ENCODE results near the gene RBM41. TPM values are rescaled to one million over a fixed set of nuclear protein-coding genes. Genes with fewer than 3 reads are reported as not detected.
"Not testable (repeated sequence)": the region's sequence is repeated elsewhere in the genome, so short reads cannot be mapped to it uniquely, and the experiment has no call there.

The RBM41 gene
- total RNA-seq: 10 to 100 TPM; 25.3 to 26.1 TPM
- 14.6 TPM for polyA plus RNA-seq (2013, experiment 1 of 2)
- polyA plus RNA-seq (2013, experiment 2 of 2): 14.5 TPM
- long read RNA-seq, experiment 1, partial matches to known transcripts: 0 of 5 reads
- long read RNA-seq, experiment 1, other reads (novel, unspliced or antisense): 5 of 5 reads
- long read RNA-seq, experiment 2, partial matches to known transcripts: 8 of 28 reads
- long read RNA-seq, experiment 2, other reads (novel, unspliced or antisense): 18 of 28 reads
- long read RNA-seq, experiment 3, transcript RBM41-201 (7 exons, 1,662 nt): major isoform, 12 of 22 reads
- long read RNA-seq, experiment 3, partial matches to known transcripts: 4 of 22 reads
- long read RNA-seq, experiment 3, other reads (novel, unspliced or antisense): 6 of 22 reads
- long read RNA-seq, experiment 4, partial matches to known transcripts: 9 of 20 reads
- long read RNA-seq, experiment 4, other reads (novel, unspliced or antisense): 9 of 20 reads

- no peaks in the 10 kb centered on the region for H3K27me3 ChIP-seq (ENCODE audit: control insufficient read depth, insufficient read depth, low read length, poor library complexity, severe bottlenecking)
- H3K4me1 ChIP-seq (ENCODE audit: control insufficient read depth, insufficient read depth, low read length): no peaks in the 10 kb centered on the region
- peak within 1 kb of the TSS; percentile 73 for H3K9ac ChIP-seq (ENCODE audit: extremely low read depth, low read length, poor library complexity, severe bottlenecking)
- H3K4me3 Mint-ChIP-seq: peak within 1 kb of the TSS; percentile 91
- H3K27ac Mint-ChIP-seq: peak within 1 kb of the TSS; percentile 97
- H3K9me3 ChIP-seq (ENCODE audit: control insufficient read depth, low read length): no peaks in the 10 kb centered on the region
- H3K4me1 Mint-ChIP-seq: no peaks in the 10 kb centered on the region
- H3K9me3 Mint-ChIP-seq: peaks cover 48% of the 10 kb centered on the region
- H3K27me3 Mint-ChIP-seq (ENCODE audit: insufficient read depth): no peaks in the 10 kb centered on the region
- WGBS, 2 experiments (ENCODE audit: insufficient coverage in 1 of 2, insufficient read length in 1 of 2): 3 to 38% methylated on average over 2 to 34 of the region's 37 CpGs
- peaks cover 28% of the 10 kb centered on the region for H3K36me3 ChIP-seq (ENCODE audit: control insufficient read depth, insufficient read depth, low read length)
- peak within 1 kb of the TSS; percentile 72 for H3K27ac ChIP-seq (ENCODE audit: low read depth, low read length)
- peak within 1 kb of the TSS; percentile 87 for H3K4me3 ChIP-seq (ENCODE audit: low read length)
- TF ChIP-seq CTCF (conservative IDR thresholded peaks at IDR 0.05): no peak
- peaks cover 27% of the 10 kb centered on the region for H3K36me3 Mint-ChIP-seq (ENCODE audit: low read depth)
- peak; percentile 87 for DNase-seq
These were observed at the start of gene RBM41 for GRCh38 chrX:107118322-107119147. Gene RBM41, minus strand, starts transcription at chrX:107118822. Its CDS starts 49 bp downstream, at chrX:107118773.

- H3K9ac ChIP-seq (ENCODE audit: extremely low read depth, low read length, poor library complexity, severe bottlenecking): no peak overlapping the region
- H3K36me3 Mint-ChIP-seq (ENCODE audit: low read depth): no peaks in the 10 kb centered on the region
- no peaks in the 10 kb centered on the region for H3K36me3 ChIP-seq (ENCODE audit: control insufficient read depth, insufficient read depth, low read length)
- peaks cover 45% of the 10 kb centered on the region for H3K9me3 Mint-ChIP-seq
- no peak for DNase-seq
- no peak overlapping the region for H3K4me3 ChIP-seq (ENCODE audit: low read length)
- TF ChIP-seq CTCF (conservative IDR thresholded peaks at IDR 0.05): no peak
- no peaks in the 10 kb centered on the region for H3K9me3 ChIP-seq (ENCODE audit: control insufficient read depth, low read length)
- no peak overlapping the region for H3K27ac ChIP-seq (ENCODE audit: low read depth, low read length)
- H3K27me3 ChIP-seq (ENCODE audit: control insufficient read depth, insufficient read depth, low read length, poor library complexity, severe bottlenecking): peaks cover 5% of the 10 kb centered on the region
- no peak overlapping the region for H3K27ac Mint-ChIP-seq
- H3K27me3 Mint-ChIP-seq (ENCODE audit: insufficient read depth): no peaks in the 10 kb centered on the region
- H3K4me3 Mint-ChIP-seq: no peak overlapping the region
- H3K4me1 ChIP-seq (ENCODE audit: control insufficient read depth, insufficient read depth, low read length): no peaks in the 10 kb centered on the region
- H3K4me1 Mint-ChIP-seq: no peaks in the 10 kb centered on the region
These were observed 49.6 kb upstream of the RBM41 start for GRCh38 chrX:107168257-107168656.

GRCh38 chrX:107167163-107167921 is 48.7 kb upstream of the RBM41 start:
- H3K9ac ChIP-seq (ENCODE audit: extremely low read depth, low read length, poor library complexity, severe bottlenecking): no peak overlapping the region
- no peaks in the 10 kb centered on the region for H3K4me1 ChIP-seq (ENCODE audit: control insufficient read depth, insufficient read depth, low read length)
- no peak for DNase-seq
- H3K4me3 ChIP-seq (ENCODE audit: low read length): no peak overlapping the region
- Mint-ChIP-seq H3K36me3 (ENCODE audit: low read depth) (no peaks in the 10 kb centered on the region), H3K4me3 (no peak overlapping the region), H3K27ac (no peak overlapping the region), H3K4me1 (no peaks in the 10 kb centered on the region), H3K27me3 (ENCODE audit: insufficient read depth) (no peaks in the 10 kb centered on the region), H3K9me3 (peaks cover 50% of the 10 kb centered on the region)
- WGBS, 2 experiments (ENCODE audit: insufficient coverage in 1 of 2, insufficient read length in 1 of 2): 85% methylated on average over 2 of the region's 3 CpGs; no CpG with 5 or more reads in 1 of the 2 experiments
- no peak for TF ChIP-seq CTCF (conservative IDR thresholded peaks at IDR 0.05)
- no peaks in the 10 kb centered on the region for H3K9me3 ChIP-seq (ENCODE audit: control insufficient read depth, low read length)
- H3K27ac ChIP-seq (ENCODE audit: low read depth, low read length): no peak overlapping the region
- H3K36me3 ChIP-seq (ENCODE audit: control insufficient read depth, insufficient read depth, low read length): no peaks in the 10 kb centered on the region
- no peaks in the 10 kb centered on the region for H3K27me3 ChIP-seq (ENCODE audit: control insufficient read depth, insufficient read depth, low read length, poor library complexity, severe bottlenecking)

GRCh38 chrX:107157618-107158017 is 39.0 kb upstream of the RBM41 start:
- not testable (repeated sequence) for H3K9me3 ChIP-seq (ENCODE audit: control insufficient read depth, low read length); H3K9ac ChIP-seq (ENCODE audit: extremely low read depth, low read length, poor library complexity, severe bottlenecking); H3K4me3 Mint-ChIP-seq; H3K4me1 ChIP-seq (ENCODE audit: control insufficient read depth, insufficient read depth, low read length); H3K27me3 Mint-ChIP-seq (ENCODE audit: insufficient read depth); H3K4me3 ChIP-seq (ENCODE audit: low read length); DNase-seq; H3K27me3 ChIP-seq (ENCODE audit: control insufficient read depth, insufficient read depth, low read length, poor library complexity, severe bottlenecking); H3K4me1 Mint-ChIP-seq; H3K36me3 ChIP-seq (ENCODE audit: control insufficient read depth, insufficient read depth, low read length); H3K36me3 Mint-ChIP-seq (ENCODE audit: low read depth); H3K27ac Mint-ChIP-seq; H3K27ac ChIP-seq (ENCODE audit: low read depth, low read length)
- peaks cover 28% of the 10 kb centered on the region for H3K9me3 Mint-ChIP-seq
- no CpG with 5 or more reads among the region's 4 CpGs for WGBS, 2 experiments (ENCODE audit: insufficient coverage in 1 of 2, insufficient read length in 1 of 2)
